IPS-15b (cell line): ENCODE measurements around the gene ZNF444.
A peak's percentile ranks its signal among the peaks of the same experiment; 100 is the strongest.

ENCODE experiments used
- H3K27me3 ChIP-seq: one replicate; pipeline ENCODE4 v1.6.1; 2013; ENCODE audit warnings: low read length; ENCODE audit not compliant: control insufficient read depth, insufficient read depth
- H3K36me3 ChIP-seq: one replicate; pipeline ENCODE4 v1.6.1; 2013; ENCODE audit warnings: low read length; ENCODE audit not compliant: control insufficient read depth, insufficient read depth
- H3K4me1 ChIP-seq: one replicate; pipeline ENCODE4 v1.6.1; 2013; ENCODE audit warnings: mild to moderate bottlenecking, low read length; ENCODE audit not compliant: control insufficient read depth, insufficient read depth
- H3K4me3 ChIP-seq: one replicate; pipeline ENCODE4 v1.5.1; 2013; ENCODE audit warnings: low read depth, low read length
- H3K9ac ChIP-seq: one replicate; pipeline ENCODE4 v1.6.1; 2013; ENCODE audit warnings: low read depth, mild to moderate bottlenecking, low read length
- H3K9me3 ChIP-seq: one replicate; pipeline ENCODE4 v1.6.1; 2013; ENCODE audit warnings: mild to moderate bottlenecking, low read length; ENCODE audit not compliant: control insufficient read depth, insufficient read depth

The ZNF444 gene

GRCh38 chr19:56118666-56119581, 22.2 kb upstream of the ZNF444 start:
- H3K9me3 ChIP-seq: no peaks in the 10 kb centered on the region
- H3K9ac ChIP-seq: peak overlapping the region; percentile 47
- H3K4me3 ChIP-seq: peak overlapping the region; percentile 82
- no peaks in the 10 kb centered on the region for H3K27me3 ChIP-seq
- H3K4me1 ChIP-seq: peaks cover 5% of the 10 kb centered on the region
- peaks cover 9% of the 10 kb centered on the region for H3K36me3 ChIP-seq

GRCh38 chr19:56119582-56119978, 21.5 kb upstream of the ZNF444 start:
- Histone ChIP-seq H3K4me1 (peaks cover 5% of the 10 kb centered on the region), H3K4me3 (peak overlapping the region; percentile 82), H3K9me3 (no peaks in the 10 kb centered on the region), H3K9ac (peak overlapping the region; percentile 92), H3K36me3 (peaks cover 9% of the 10 kb centered on the region), H3K27me3 (no peaks in the 10 kb centered on the region)

DNA sequence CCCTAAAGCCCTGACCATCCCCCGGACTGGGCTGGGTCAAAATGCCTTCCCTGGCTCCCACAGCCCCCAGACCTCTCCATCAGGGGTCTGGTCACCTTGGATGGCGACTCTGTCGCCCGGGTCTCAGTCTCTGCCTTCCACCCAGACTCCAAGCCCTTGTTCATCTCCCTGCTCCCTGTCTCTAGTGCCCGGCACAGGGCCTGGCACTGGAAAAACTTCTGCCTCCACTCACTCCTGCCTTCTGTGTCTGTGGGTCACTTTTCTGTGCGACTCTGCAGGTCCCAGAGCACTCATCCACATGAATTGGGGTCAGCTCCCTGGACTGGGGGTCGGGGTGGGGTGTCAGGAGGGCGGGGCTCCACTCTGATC, 21.1 kb upstream of the ZNF444 start:
- no peaks in the 10 kb centered on the region for H3K27me3 ChIP-seq
- no peaks in the 10 kb centered on the region for H3K9me3 ChIP-seq
- H3K36me3 ChIP-seq: peaks cover 9% of the 10 kb centered on the region
- peak overlapping the region; percentile 92 for H3K9ac ChIP-seq
- peaks cover 3% of the 10 kb centered on the region for H3K4me1 ChIP-seq
- peak overlapping the region; percentile 82 for H3K4me3 ChIP-seq

GRCh38 chr19:56120371-56121179, 20.5 kb upstream of the ZNF444 start:
- H3K36me3 ChIP-seq: peaks cover 8% of the 10 kb centered on the region
- H3K27me3 ChIP-seq: no peaks in the 10 kb centered on the region
- H3K4me3 ChIP-seq: peak overlapping the region; percentile 82
- no peaks in the 10 kb centered on the region for H3K9me3 ChIP-seq
- peaks cover 3% of the 10 kb centered on the region for H3K4me1 ChIP-seq
- peak overlapping the region; percentile 92 for H3K9ac ChIP-seq

GRCh38 chr19:56121180-56122167, 19.6 kb upstream of the ZNF444 start, which contains the start of gene ZNF787:
ZNF787 (minus strand) TSS chr19:56121295; CDS start chr19:56103217, 18,078 bp downstream.
- Histone ChIP-seq H3K36me3 (peaks cover 6% of the 10 kb centered on the region), H3K4me1 (peaks cover 3% of the 10 kb centered on the region), H3K9ac (peak within 1 kb of the TSS; percentile 92), H3K9me3 (no peaks in the 10 kb centered on the region), H3K27me3 (no peaks in the 10 kb centered on the region), H3K4me3 (peak within 1 kb of the TSS; percentile 89)

GRCh38 chr19:56123266-56123891, 17.7 kb upstream of the ZNF444 start:
- peaks cover 3% of the 10 kb centered on the region for H3K4me1 ChIP-seq
- no peak overlapping the region for H3K9ac ChIP-seq
- H3K4me3 ChIP-seq: no peak overlapping the region

GRCh38 chr19:56124578-56124977, 16.5 kb upstream of the ZNF444 start:
- Histone ChIP-seq H3K36me3 (no peaks in the 10 kb centered on the region), H3K27me3 (no peaks in the 10 kb centered on the region), H3K9ac (no peak overlapping the region), H3K4me1 (peaks cover 3% of the 10 kb centered on the region), H3K9me3 (no peaks in the 10 kb centered on the region), H3K4me3 (no peak overlapping the region)

More at GRCh38 chr19:56123266-56123891, 17.7 kb upstream of the ZNF444 start:
- Histone ChIP-seq H3K36me3 (peaks cover under 1% of the 10 kb centered on the region), H3K27me3 (no peaks in the 10 kb centered on the region), H3K9me3 (no peaks in the 10 kb centered on the region)

- Histone ChIP-seq H3K4me1 (peaks cover 3% of the 10 kb centered on the region), H3K9ac (no peak overlapping the region), H3K4me3 (no peak overlapping the region)
These were observed 15.1 kb upstream of the ZNF444 start for GRCh38 chr19:56125806-56126590.

GRCh38 chr19:56126983-56127780, 13.9 kb upstream of the ZNF444 start:
- no peak overlapping the region for H3K9ac ChIP-seq
- H3K4me3 ChIP-seq: no peak overlapping the region

More at GRCh38 chr19:56125806-56126590, 15.1 kb upstream of the ZNF444 start:
- Histone ChIP-seq H3K36me3 (no peaks in the 10 kb centered on the region), H3K9me3 (no peaks in the 10 kb centered on the region), H3K27me3 (no peaks in the 10 kb centered on the region)

More at GRCh38 chr19:56126983-56127780, 13.9 kb upstream of the ZNF444 start:
- no peaks in the 10 kb centered on the region for H3K27me3 ChIP-seq
- no peaks in the 10 kb centered on the region for H3K9me3 ChIP-seq
- H3K4me1 ChIP-seq: no peaks in the 10 kb centered on the region
- no peaks in the 10 kb centered on the region for H3K36me3 ChIP-seq
